ENCODE measurements around the gene TRIP10. TPM values are rescaled to one million over a fixed set of nuclear protein-coding genes. Genes with fewer than 3 reads are reported as not detected.

The TRIP10 gene
- total and polyA plus RNA-seq, 4 donors = 60.8 to 97.3 (median 79.8) TPM

DNA sequence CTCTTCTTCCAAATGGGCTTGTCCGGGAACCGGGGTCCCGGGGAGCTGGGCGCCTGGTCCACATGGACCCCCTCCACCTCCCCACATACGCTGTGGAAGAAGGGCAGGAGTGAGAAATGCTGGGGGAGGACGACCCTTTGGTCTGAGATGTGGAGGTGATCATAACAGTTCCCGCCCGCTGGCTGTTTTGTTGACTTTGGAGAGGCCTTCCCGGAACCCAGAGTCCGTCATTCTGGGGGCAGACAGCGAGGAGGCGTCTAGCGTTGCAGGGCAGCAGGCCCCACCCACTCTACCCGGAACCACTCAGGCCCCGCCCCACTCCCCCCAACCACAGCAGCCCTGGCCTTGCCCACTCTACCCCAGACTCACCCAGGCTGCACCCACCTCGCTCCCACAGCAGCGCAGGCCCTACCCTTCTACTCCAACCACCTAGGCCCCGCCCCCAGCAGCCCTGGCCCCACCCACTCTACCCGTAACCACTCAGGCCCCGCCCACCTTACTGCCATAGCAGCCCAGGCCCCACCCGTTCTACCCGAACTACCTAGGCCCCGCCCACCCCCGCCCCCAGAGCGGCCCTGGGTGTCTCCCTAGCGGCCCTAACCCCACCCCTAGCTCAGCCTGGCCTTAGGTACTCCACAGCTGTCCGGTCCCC, 9.2 kb upstream of the TRIP10 start:
- Histone ChIP-seq H3K9me3 (ENCODE audit: control insufficient read depth in 4 of 4, insufficient read depth in 3 of 4, low read length in 3 of 4) (peaks cover 0 to 2% (median 0%) of the 10 kb centered on the region in 4 donors), H3K9ac (ENCODE audit: insufficient read depth in 1 of 2, low read length in 2 of 2) (no peak overlapping the region), H3K4me1 (ENCODE audit: control insufficient read depth in 5 of 5, insufficient read depth in 5 of 5, low read length in 5 of 5) (peaks cover 0 to 10% (median 0%) of the 10 kb centered on the region in 5 donors), H3K4me3 (no peak overlapping the region), H3K27me3 (ENCODE audit: control insufficient read depth in 3 of 3, insufficient read depth in 3 of 3, low read length in 2 of 3) (no peaks in the 10 kb centered on the region), H3K27ac (ENCODE audit: low read depth in 1 of 2, low read length in 1 of 2) (peak overlapping the region in 1 of 2 donors; percentile 8), H3K36me3 (ENCODE audit: control insufficient read depth in 4 of 4, insufficient read depth in 4 of 4, low read length in 4 of 4) (peaks cover 0 to 30% (median 3%) of the 10 kb centered on the region in 4 donors)
- DNase-seq = peak; percentile 44 to 72 (median 52)
- 63 to 86% methylated on average over 25 to 27 of the region's 27 CpGs for WGBS, 2 donors
- peak; percentile 89 for ATAC-seq (ENCODE audit: insufficient read depth, low FRiP score)
- TF ChIP-seq, protein P1, sequence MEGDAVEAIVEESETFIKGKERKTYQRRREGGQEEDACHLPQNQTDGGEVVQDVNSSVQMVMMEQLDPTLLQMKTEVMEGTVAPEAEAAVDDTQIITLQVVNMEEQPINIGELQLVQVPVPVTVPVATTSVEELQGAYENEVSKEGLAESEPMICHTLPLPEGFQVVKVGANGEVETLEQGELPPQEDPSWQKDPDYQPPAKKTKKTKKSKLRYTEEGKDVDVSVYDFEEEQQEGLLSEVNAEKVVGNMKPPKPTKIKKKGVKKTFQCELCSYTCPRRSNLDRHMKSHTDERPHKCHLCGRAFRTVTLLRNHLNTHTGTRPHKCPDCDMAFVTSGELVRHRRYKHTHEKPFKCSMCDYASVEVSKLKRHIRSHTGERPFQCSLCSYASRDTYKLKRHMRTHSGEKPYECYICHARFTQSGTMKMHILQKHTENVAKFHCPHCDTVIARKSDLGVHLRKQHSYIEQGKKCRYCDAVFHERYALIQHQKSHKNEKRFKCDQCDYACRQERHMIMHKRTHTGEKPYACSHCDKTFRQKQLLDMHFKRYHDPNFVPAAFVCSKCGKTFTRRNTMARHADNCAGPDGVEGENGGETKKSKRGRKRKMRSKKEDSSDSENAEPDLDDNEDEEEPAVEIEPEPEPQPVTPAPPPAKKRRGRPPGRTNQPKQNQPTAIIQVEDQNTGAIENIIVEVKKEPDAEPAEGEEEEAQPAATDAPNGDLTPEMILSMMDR (IDR thresholded peaks at IDR 0.05; ENCODE audit: control extremely low read depth, extremely low read depth) = no peak

DNA sequence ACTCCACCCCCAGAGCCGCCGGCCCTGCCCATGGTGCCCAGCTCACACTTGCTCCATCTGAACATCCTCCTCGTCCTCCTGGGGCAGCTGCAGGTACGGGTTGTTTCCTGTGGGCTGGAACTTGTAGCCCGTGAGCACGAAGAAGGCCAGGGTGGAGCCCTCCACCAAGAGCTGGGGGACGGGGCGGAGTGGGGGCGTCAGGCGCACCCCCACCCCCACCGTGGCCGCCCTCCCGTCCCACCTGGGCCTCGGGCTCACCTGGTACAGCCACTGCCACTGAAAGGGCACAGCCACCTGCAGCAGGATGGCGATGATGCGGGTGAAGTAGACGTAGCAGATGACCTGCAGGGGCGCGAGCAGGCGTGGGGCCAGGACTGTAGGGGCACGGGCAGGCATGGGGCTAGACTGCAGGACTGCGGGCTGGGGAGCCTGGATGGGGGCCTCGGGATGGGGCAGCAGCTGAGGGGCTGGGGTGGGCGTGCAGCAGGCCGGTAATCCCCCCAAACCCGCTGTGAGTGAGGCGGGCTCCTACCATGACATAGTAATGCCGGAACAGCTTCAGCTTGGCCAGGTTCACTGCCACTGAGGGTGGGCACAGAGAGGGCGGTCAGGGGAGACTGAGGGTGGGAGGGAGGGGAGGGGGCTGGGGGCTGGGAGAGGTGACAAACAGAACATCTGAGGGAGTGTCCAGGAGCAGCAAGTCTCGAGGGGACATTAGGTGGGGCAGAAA, 8.4 kb upstream of the TRIP10 start:
- Histone ChIP-seq H3K9me3 (ENCODE audit: control insufficient read depth in 4 of 4, insufficient read depth in 3 of 4, low read length in 3 of 4) (peaks cover 0 to 2% (median 0%) of the 10 kb centered on the region in 4 donors), H3K27me3 (ENCODE audit: control insufficient read depth in 3 of 3, insufficient read depth in 3 of 3, low read length in 2 of 3) (no peaks in the 10 kb centered on the region), H3K27ac (ENCODE audit: low read depth in 1 of 2, low read length in 1 of 2) (peak overlapping the region in 1 of 2 donors; percentile 54), H3K4me3 (no peak overlapping the region), H3K36me3 (ENCODE audit: control insufficient read depth in 4 of 4, insufficient read depth in 4 of 4, low read length in 4 of 4) (peaks cover 0 to 30% (median 3%) of the 10 kb centered on the region in 4 donors), H3K4me1 (ENCODE audit: control insufficient read depth in 5 of 5, insufficient read depth in 5 of 5, low read length in 5 of 5) (peaks cover 0 to 10% (median 4%) of the 10 kb centered on the region in 5 donors), H3K9ac (ENCODE audit: insufficient read depth in 1 of 2, low read length in 2 of 2) (no peak overlapping the region)
- TF ChIP-seq, protein P1 (IDR thresholded peaks at IDR 0.05; ENCODE audit: control extremely low read depth, extremely low read depth) = no peak
- no peak for ATAC-seq (ENCODE audit: insufficient read depth, low FRiP score)
- no peak for DNase-seq
- 92 to 93% methylated on average over 30 of the region's 30 CpGs for WGBS, 2 donors

DNA sequence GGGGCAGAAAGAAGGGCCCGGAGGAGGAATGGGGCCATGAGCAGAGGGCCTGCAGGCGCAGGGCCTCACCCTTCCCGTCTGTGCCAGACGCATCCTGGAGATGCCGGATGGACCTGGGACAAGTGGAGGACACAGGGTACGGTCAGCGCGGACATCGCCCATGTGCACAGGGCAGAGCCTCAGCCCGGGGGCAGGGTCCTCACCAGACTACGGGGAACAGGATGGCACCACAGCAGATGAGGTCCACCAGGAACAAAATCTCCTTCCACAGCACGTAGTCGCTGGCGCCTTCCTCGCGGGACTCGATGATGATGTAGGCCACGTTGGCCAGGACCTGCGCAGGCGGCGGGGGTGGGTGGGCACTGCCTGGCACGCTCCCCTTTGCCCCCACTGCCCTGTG, 7.7 kb upstream of the TRIP10 start:
- Histone ChIP-seq H3K9ac (ENCODE audit: insufficient read depth in 1 of 2, low read length in 2 of 2) (no peak overlapping the region), H3K27ac (ENCODE audit: low read depth in 1 of 2, low read length in 1 of 2) (no peak overlapping the region), H3K4me3 (no peak overlapping the region), H3K36me3 (ENCODE audit: control insufficient read depth in 4 of 4, insufficient read depth in 4 of 4, low read length in 4 of 4) (peaks cover 0 to 30% (median 3%) of the 10 kb centered on the region in 4 donors), H3K4me1 (ENCODE audit: control insufficient read depth in 5 of 5, insufficient read depth in 5 of 5, low read length in 5 of 5) (peaks cover 0 to 16% (median 4%) of the 10 kb centered on the region in 5 donors), H3K9me3 (ENCODE audit: control insufficient read depth in 4 of 4, insufficient read depth in 3 of 4, low read length in 3 of 4) (peaks cover 0 to 2% (median 0%) of the 10 kb centered on the region in 4 donors), H3K27me3 (ENCODE audit: control insufficient read depth in 3 of 3, insufficient read depth in 3 of 3, low read length in 2 of 3) (no peaks in the 10 kb centered on the region)
- TF ChIP-seq, protein P1 (IDR thresholded peaks at IDR 0.05; ENCODE audit: control extremely low read depth, extremely low read depth) = no peak
- DNase-seq (no peak), ATAC-seq (ENCODE audit: insufficient read depth, low FRiP score) (no peak)
- 91 to 93% methylated on average over 22 of the region's 22 CpGs for WGBS, 2 donors

Data from lung (tissue), 12 donors.